ENCODE data around the gene PRRC2C. TPM values are rescaled to one million over a fixed set of nuclear protein-coding genes. Genes with fewer than 3 reads are reported as not detected.

The PRRC2C gene
- total and polyA plus RNA-seq, 4 donors: 35.1 to 121 (median 80.4) TPM

DNA sequence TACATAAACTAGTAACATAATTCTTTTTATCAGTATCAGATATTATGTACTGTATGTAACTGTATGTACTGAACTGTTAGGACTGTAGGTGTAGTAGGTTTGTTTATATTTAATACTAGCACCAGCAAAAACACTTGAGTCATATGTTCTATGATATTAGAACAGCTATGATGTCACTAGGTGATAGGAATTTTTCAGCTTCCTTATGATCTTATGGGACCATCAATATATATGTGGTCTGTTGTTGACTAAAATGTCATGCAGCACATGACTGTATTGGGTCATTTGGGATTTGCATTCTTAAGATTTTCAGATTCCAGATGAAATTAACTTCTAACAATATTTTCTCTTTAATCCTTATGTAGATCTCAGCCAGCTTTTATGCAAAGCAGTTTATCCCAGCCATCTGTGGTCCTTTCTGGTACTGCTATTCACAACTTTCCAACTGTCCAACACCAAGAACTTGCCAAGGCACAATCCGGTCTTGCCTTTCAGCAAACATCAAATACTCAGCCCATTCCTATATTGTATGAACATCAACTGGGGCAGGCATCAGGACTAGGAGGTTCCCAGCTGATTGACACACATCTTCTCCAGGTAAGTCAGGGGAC is 98.4 kb downstream of the PRRC2C start:
- H3K9ac ChIP-seq (ENCODE audit: insufficient read depth in 1 of 2, low read length in 2 of 2): no peak overlapping the region
- no peaks in the 10 kb centered on the region for H3K4me1 ChIP-seq (ENCODE audit: control insufficient read depth in 5 of 5, insufficient read depth in 5 of 5, low read length in 5 of 5)
- DNase-seq (no peak), ATAC-seq (ENCODE audit: insufficient read depth, low FRiP score) (no peak)
- H3K4me3 ChIP-seq: no peak overlapping the region
- no peaks in the 10 kb centered on the region for H3K9me3 ChIP-seq (ENCODE audit: control insufficient read depth in 4 of 4, insufficient read depth in 3 of 4, low read length in 3 of 4)
- peaks cover 21 to 48% (median 38%) of the 10 kb centered on the region in 4 donors for H3K36me3 ChIP-seq (ENCODE audit: control insufficient read depth in 4 of 4, insufficient read depth in 4 of 4, low read length in 4 of 4)
- WGBS, 2 donors: 85 to 93% methylated on average over 1 of the region's 1 CpG
- H3K27ac ChIP-seq (ENCODE audit: low read depth in 1 of 2, low read length in 1 of 2): no peak overlapping the region
- no peaks in the 10 kb centered on the region for H3K27me3 ChIP-seq (ENCODE audit: control insufficient read depth in 3 of 3, insufficient read depth in 3 of 3, low read length in 2 of 3)
- TF ChIP-seq, protein P1, sequence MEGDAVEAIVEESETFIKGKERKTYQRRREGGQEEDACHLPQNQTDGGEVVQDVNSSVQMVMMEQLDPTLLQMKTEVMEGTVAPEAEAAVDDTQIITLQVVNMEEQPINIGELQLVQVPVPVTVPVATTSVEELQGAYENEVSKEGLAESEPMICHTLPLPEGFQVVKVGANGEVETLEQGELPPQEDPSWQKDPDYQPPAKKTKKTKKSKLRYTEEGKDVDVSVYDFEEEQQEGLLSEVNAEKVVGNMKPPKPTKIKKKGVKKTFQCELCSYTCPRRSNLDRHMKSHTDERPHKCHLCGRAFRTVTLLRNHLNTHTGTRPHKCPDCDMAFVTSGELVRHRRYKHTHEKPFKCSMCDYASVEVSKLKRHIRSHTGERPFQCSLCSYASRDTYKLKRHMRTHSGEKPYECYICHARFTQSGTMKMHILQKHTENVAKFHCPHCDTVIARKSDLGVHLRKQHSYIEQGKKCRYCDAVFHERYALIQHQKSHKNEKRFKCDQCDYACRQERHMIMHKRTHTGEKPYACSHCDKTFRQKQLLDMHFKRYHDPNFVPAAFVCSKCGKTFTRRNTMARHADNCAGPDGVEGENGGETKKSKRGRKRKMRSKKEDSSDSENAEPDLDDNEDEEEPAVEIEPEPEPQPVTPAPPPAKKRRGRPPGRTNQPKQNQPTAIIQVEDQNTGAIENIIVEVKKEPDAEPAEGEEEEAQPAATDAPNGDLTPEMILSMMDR (IDR thresholded peaks at IDR 0.05; ENCODE audit: control extremely low read depth, extremely low read depth): no peak

DNA sequence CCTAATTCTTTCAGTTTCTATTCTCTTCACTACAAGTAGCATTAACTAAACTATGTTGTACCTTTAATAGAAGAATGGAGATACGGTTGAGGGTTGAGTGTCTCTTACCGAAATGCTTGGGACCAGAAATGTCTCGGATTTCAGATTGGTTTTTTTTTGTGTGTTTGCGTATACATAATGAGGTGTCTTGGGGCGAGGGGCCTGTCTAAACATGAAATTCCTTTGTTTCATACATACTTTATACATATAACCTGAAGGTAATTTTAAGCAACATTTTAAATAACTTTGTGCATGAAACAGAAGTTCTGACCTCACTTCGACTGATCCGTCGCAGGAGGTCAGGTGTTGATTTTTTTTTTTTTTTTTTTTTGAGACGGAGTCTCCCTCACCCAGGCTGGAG is 100.4 kb downstream of the PRRC2C start:
- TF ChIP-seq, protein P1 (IDR thresholded peaks at IDR 0.05; ENCODE audit: control extremely low read depth, extremely low read depth): no peak
- WGBS, 2 donors: 93 to 96% methylated on average over 8 to 9 of the region's 9 CpGs
- H3K27me3 ChIP-seq (ENCODE audit: control insufficient read depth in 3 of 3, insufficient read depth in 3 of 3, low read length in 2 of 3): no peaks in the 10 kb centered on the region

DNA sequence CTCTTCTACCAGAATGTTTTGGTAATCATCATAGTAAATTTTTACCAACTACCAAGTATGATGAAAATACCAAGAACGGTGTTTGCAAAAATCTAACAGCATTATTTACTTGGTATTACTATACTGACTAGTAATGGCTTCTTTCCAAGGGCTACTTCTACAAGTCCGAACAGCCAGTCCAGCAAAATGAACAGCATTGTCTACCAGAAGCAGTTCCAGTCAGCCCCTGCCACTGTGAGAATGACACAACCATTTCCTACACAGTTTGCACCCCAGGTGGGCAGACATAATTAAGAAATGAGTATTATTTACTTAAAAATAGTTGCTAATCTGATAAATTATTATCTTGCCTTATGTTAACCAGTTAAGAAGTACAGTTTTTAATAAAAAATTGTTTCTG is 102.9 kb downstream of the PRRC2C start:
- H3K9ac ChIP-seq (ENCODE audit: insufficient read depth in 1 of 2, low read length in 2 of 2): no peak overlapping the region
- TF ChIP-seq, protein P1 (IDR thresholded peaks at IDR 0.05; ENCODE audit: control extremely low read depth, extremely low read depth): no peak
- no peaks in the 10 kb centered on the region for H3K4me1 ChIP-seq (ENCODE audit: control insufficient read depth in 5 of 5, insufficient read depth in 5 of 5, low read length in 5 of 5)
- ATAC-seq (ENCODE audit: insufficient read depth, low FRiP score): no peak
- no peak for DNase-seq
- H3K27me3 ChIP-seq (ENCODE audit: control insufficient read depth in 3 of 3, insufficient read depth in 3 of 3, low read length in 2 of 3): no peaks in the 10 kb centered on the region
- H3K27ac ChIP-seq (ENCODE audit: low read depth in 1 of 2, low read length in 1 of 2): no peak overlapping the region
- 93% methylated on average over 2 of the region's 2 CpGs for WGBS, 2 donors
- peaks cover 28 to 52% (median 49%) of the 10 kb centered on the region in 4 donors for H3K36me3 ChIP-seq (ENCODE audit: control insufficient read depth in 4 of 4, insufficient read depth in 4 of 4, low read length in 4 of 4)
- H3K9me3 ChIP-seq (ENCODE audit: control insufficient read depth in 4 of 4, insufficient read depth in 3 of 4, low read length in 3 of 4): no peaks in the 10 kb centered on the region
- H3K4me3 ChIP-seq: no peak overlapping the region

More for the DNA sequence above, 100.4 kb downstream of the PRRC2C start:
- Histone ChIP-seq H3K27ac (ENCODE audit: low read depth in 1 of 2, low read length in 1 of 2) (no peak overlapping the region), H3K4me1 (ENCODE audit: control insufficient read depth in 5 of 5, insufficient read depth in 5 of 5, low read length in 5 of 5) (no peaks in the 10 kb centered on the region), H3K9ac (ENCODE audit: insufficient read depth in 1 of 2, low read length in 2 of 2) (no peak overlapping the region), H3K36me3 (ENCODE audit: control insufficient read depth in 4 of 4, insufficient read depth in 4 of 4, low read length in 4 of 4) (peaks cover 23 to 45% (median 39%) of the 10 kb centered on the region in 4 donors), H3K9me3 (ENCODE audit: control insufficient read depth in 4 of 4, insufficient read depth in 3 of 4, low read length in 3 of 4) (no peaks in the 10 kb centered on the region), H3K4me3 (no peak overlapping the region)
- ATAC-seq (ENCODE audit: insufficient read depth, low FRiP score) (no peak), DNase-seq (no peak)

DNA sequence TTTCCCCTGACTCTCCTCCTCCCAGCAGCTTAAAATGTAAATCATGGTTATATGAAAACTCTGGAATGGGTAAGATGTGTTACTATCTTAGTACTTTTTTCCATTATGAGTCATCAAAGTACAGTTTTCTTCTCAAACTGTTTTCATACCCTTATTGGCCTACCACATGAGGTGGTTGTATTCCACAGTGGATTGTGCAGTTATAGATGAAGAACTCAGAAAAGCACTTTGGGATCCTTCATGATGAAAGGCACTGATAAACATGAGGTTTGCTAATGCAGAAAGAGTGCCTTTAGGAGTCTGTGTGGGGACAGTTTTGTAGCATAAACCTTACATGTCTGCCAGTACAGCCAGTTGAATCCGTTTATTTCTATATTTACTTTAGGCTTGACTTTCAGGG is 104.7 kb downstream of the PRRC2C start:
- Histone ChIP-seq H3K9ac (ENCODE audit: insufficient read depth in 1 of 2, low read length in 2 of 2) (no peak overlapping the region), H3K27me3 (ENCODE audit: control insufficient read depth in 3 of 3, insufficient read depth in 3 of 3, low read length in 2 of 3) (no peaks in the 10 kb centered on the region), H3K9me3 (ENCODE audit: control insufficient read depth in 4 of 4, insufficient read depth in 3 of 4, low read length in 3 of 4) (no peaks in the 10 kb centered on the region), H3K4me1 (ENCODE audit: control insufficient read depth in 5 of 5, insufficient read depth in 5 of 5, low read length in 5 of 5) (no peaks in the 10 kb centered on the region), H3K4me3 (no peak overlapping the region), H3K36me3 (ENCODE audit: control insufficient read depth in 4 of 4, insufficient read depth in 4 of 4, low read length in 4 of 4) (peaks cover 21 to 43% (median 38%) of the 10 kb centered on the region in 4 donors), H3K27ac (ENCODE audit: low read depth in 1 of 2, low read length in 1 of 2) (no peak overlapping the region)
- DNase-seq (no peak), ATAC-seq (ENCODE audit: insufficient read depth, low FRiP score) (no peak)
- TF ChIP-seq, protein P1 (IDR thresholded peaks at IDR 0.05; ENCODE audit: control extremely low read depth, extremely low read depth): no peak
- WGBS, 2 donors: 78 to 92% methylated on average over 1 of the region's 1 CpG
